DND-41 (cell line): ENCODE data around the gene FFAR2.

ENCODE experiments used
- ATAC-seq: fragments of 200-7000 bp; cut with Tn5 transposase; 3 replicates; pipeline ENCODE4 v1.9.1; 2021; ENCODE audit warnings: low read depth; ENCODE audit not compliant: insufficient read depth
- DNase-seq: peaks from one replicate; pipeline ENCODE4 v3.0.0-alpha.2; 2020
- H2AFZ ChIP-seq: 2 replicates; pipeline ENCODE4 v1.6.0; 2012; ENCODE audit warnings: low read depth, low read length
- H3K27ac ChIP-seq: 2 replicates; pipeline ENCODE4 v1.5.1; 2012; ENCODE audit warnings: low read length, inconsistent platforms
- H3K27me3 ChIP-seq: fragments of 200-600 bp; sonication (generic); 2 replicates; pipeline ENCODE4 v1.6.0; 2012; ENCODE audit warnings: low read length, mild to moderate bottlenecking, inconsistent platforms; ENCODE audit not compliant: insufficient read depth, poor library complexity
- H3K36me3 ChIP-seq: 2 replicates; pipeline ENCODE4 v1.5.1; 2012; ENCODE audit warnings: low read length, inconsistent platforms; ENCODE audit not compliant: insufficient read depth
- H3K4me1 ChIP-seq: 2 replicates; pipeline ENCODE4 v1.5.1; 2012; ENCODE audit warnings: mild to moderate bottlenecking, low read length; ENCODE audit not compliant: insufficient read depth
- H3K4me2 ChIP-seq: 2 replicates; pipeline ENCODE4 v1.6.0; 2012; ENCODE audit warnings: mild to moderate bottlenecking, moderate library complexity, low read length, inconsistent platforms; ENCODE audit not compliant: insufficient read depth
- H3K4me3 ChIP-seq, 2 experiments: fragments of 200-600 bp in 1 of 2; shearing (Covaris generic) in 1 of 2; 2 replicates each; pipeline ENCODE4 v1.5.1; 2012 to 2016; ENCODE audit warnings: inconsistent platforms in 2 of 2, low read length in 2 of 2, mild to moderate bottlenecking in 2 of 2, low read depth in 1 of 2, moderate library complexity in 1 of 2
- H3K79me2 ChIP-seq: 2 replicates; pipeline ENCODE4 v1.6.0; 2012; ENCODE audit warnings: low read length, inconsistent platforms; ENCODE audit not compliant: insufficient read depth
- H3K9ac ChIP-seq: 2 replicates; pipeline ENCODE4 v1.6.0; 2012; ENCODE audit warnings: low read depth, mild to moderate bottlenecking, inconsistent platforms, low read length, moderate library complexity
- H3K9me3 ChIP-seq: 2 replicates; pipeline ENCODE4 v1.5.1; 2012; ENCODE audit warnings: low read length, moderate library complexity, mild to moderate bottlenecking, inconsistent platforms; ENCODE audit not compliant: insufficient read depth, severe bottlenecking
- H4K20me1 ChIP-seq: 2 replicates; pipeline ENCODE4 v1.6.0; 2012; ENCODE audit warnings: low read length; ENCODE audit not compliant: insufficient read depth
- CTCF ChIP-seq: IDR thresholded peaks from 2 replicates; pipeline ENCODE4 v1.5.1; 2012; ENCODE audit warnings: borderline replicate concordance, low read length, moderate library complexity, mild to moderate bottlenecking; ENCODE audit not compliant: poor library complexity, severe bottlenecking; ENCODE audit errors: extremely low read depth
- EZH2 ChIP-seq: IDR thresholded peaks from 3 replicates; pipeline ENCODE4 v1.6.1; 2012; ENCODE audit warnings: borderline replicate concordance, low read depth, mild to moderate bottlenecking, moderate library complexity, low read length, inconsistent platforms; ENCODE audit not compliant: severe bottlenecking

The FFAR2 gene

GRCh38 chr19:35458192-35458591 is 10.1 kb downstream of the FFAR2 start:
- no peak overlapping the region for H3K27ac ChIP-seq
- no peaks in the 10 kb centered on the region for H3K9me3 ChIP-seq
- no peak for ATAC-seq
- no peak overlapping the region for H2AFZ ChIP-seq
- H3K4me1 ChIP-seq: peaks cover 23% of the 10 kb centered on the region
- no peaks in the 10 kb centered on the region for H3K36me3 ChIP-seq
- DNase-seq: no peak
- H3K27me3 ChIP-seq: no peaks in the 10 kb centered on the region
- H3K9ac ChIP-seq: no peak overlapping the region
- H3K4me3 ChIP-seq: no peak overlapping the region
- no peak overlapping the region for H3K4me2 ChIP-seq
- no peak for TF ChIP-seq CTCF
- H4K20me1 ChIP-seq: no peaks in the 10 kb centered on the region
- no peaks in the 10 kb centered on the region for H3K79me2 ChIP-seq

GRCh38 chr19:35458731-35459391 is 10.8 kb downstream of the FFAR2 start:
- Histone ChIP-seq H3K27ac (no peak overlapping the region), H3K79me2 (no peaks in the 10 kb centered on the region), H2AFZ (no peak overlapping the region), H4K20me1 (no peaks in the 10 kb centered on the region), H3K4me3 (no peak overlapping the region), H3K9ac (no peak overlapping the region), H3K9me3 (no peaks in the 10 kb centered on the region), H3K4me1 (peaks cover 29% of the 10 kb centered on the region), H3K36me3 (no peaks in the 10 kb centered on the region), H3K4me2 (no peak overlapping the region), H3K27me3 (no peaks in the 10 kb centered on the region)
- DNase-seq: no peak
- TF ChIP-seq EZH2 (no peak), CTCF (no peak)
- no peak for ATAC-seq

GRCh38 chr19:35459414-35460082 is 11.5 kb downstream of the FFAR2 start:
- no peaks in the 10 kb centered on the region for H4K20me1 ChIP-seq
- DNase-seq: no peak
- no peak for ATAC-seq
- no peak overlapping the region for H3K27ac ChIP-seq
- H2AFZ ChIP-seq: no peak overlapping the region
- no peaks in the 10 kb centered on the region for H3K79me2 ChIP-seq
- H3K4me3 ChIP-seq: no peak overlapping the region
- H3K36me3 ChIP-seq: no peaks in the 10 kb centered on the region
- H3K9ac ChIP-seq: no peak overlapping the region
- H3K27me3 ChIP-seq: no peaks in the 10 kb centered on the region
- H3K4me2 ChIP-seq: no peak overlapping the region
- no peak for TF ChIP-seq CTCF
- TF ChIP-seq EZH2: no peak
- no peaks in the 10 kb centered on the region for H3K9me3 ChIP-seq
- H3K4me1 ChIP-seq: peaks cover 32% of the 10 kb centered on the region
